Fibroblast of pulmonary artery (primary cell): ENCODE data around the gene SLC22A12.

ENCODE experiments used
- DNase-seq: peaks from one replicate; pipeline ENCODE4 v3.0.0-alpha.2; 2010; ENCODE audit warnings: low read depth
- H3K4me3 ChIP-seq: replicated peaks from 2 replicates; pipeline ENCODE4 v1.5.1; 2011; ENCODE audit warnings: low read depth, mild to moderate bottlenecking, control low read depth, low read length, moderate library complexity
- CTCF ChIP-seq: IDR thresholded peaks from 2 replicates; pipeline ENCODE4 v1.5.1; 2011; ENCODE audit warnings: mild to moderate bottlenecking, control low read depth, low read length, inconsistent platforms; ENCODE audit errors: missing control alignments

SLC22A12 gene

GRCh38 chr11:64648551-64648950, 57.5 kb downstream of the SLC22A12 start:
- H3K4me3 ChIP-seq = no peak overlapping the region
- TF ChIP-seq CTCF = no peak
- no peak for DNase-seq

- no peak overlapping the region for H3K4me3 ChIP-seq
- peak; percentile 55 for TF ChIP-seq CTCF
- peak; percentile 27 for DNase-seq
These were observed 58.3 kb downstream of the SLC22A12 start for GRCh38 chr11:64649291-64649697.

- peak; percentile 34 for DNase-seq
- TF ChIP-seq CTCF = peak; percentile 63
- no peak overlapping the region for H3K4me3 ChIP-seq
These were observed 60.0 kb downstream of the SLC22A12 start for GRCh38 chr11:64650923-64651523.
